OCI-LY7 (cell line): Measurements from ENCODE around the gene DNASE2. TPM values are rescaled to one million over a fixed set of nuclear protein-coding genes. Genes with fewer than 3 reads are reported as not detected.

Experiments
- BruUV-seq: library from RNA; stranded (reverse); fragments of 400-500 nt; replicated peaks from 2 replicates; lab custom pipeline; 2021; lab: Mats Ljungman, UMichigan
- CTCF ChIA-PET: fragments of 300-600 bp; sonication (Branson Sonifier 250); formaldehyde crosslinking; loops from one replicate; lab custom pipeline; 2022; ENCODE audit warnings: antibody characterized with exemption; ENCODE audit not compliant: unreplicated experiment; lab: Charles Lee
- POLR2A ChIA-PET: fragments of 300-600 bp; sonication (Branson Sonifier 250); formaldehyde crosslinking; loops from one replicate; lab custom pipeline; 2022; ENCODE audit warnings: antibody characterized with exemption; lab: Charles Lee
- DNase-seq: peaks from one replicate; pipeline ENCODE4 v3.0.0-alpha.2; 2015; ENCODE audit warnings: low spot score
- H2AFZ ChIP-seq: fragments of 200-600 bp; sonication (generic), shearing (Covaris generic); 2 replicates; pipeline ENCODE4 v1.6.1; 2014; ENCODE audit warnings: mild to moderate bottlenecking, antibody characterized with exemption, low read length, moderate library complexity
- H3K27ac ChIP-seq: fragments of 200-600 bp; sonication (generic); 2 replicates; pipeline ENCODE4 v1.5.1; 2014; ENCODE audit warnings: mixed run types, low read depth, mild to moderate bottlenecking, moderate library complexity, low read length, inconsistent platforms; ENCODE audit not compliant: poor library complexity, severe bottlenecking
- H3K36me3 ChIP-seq: fragments of 200-600 bp; sonication (generic); 2 replicates; pipeline ENCODE4 v1.6.1; 2014; ENCODE audit warnings: mild to moderate bottlenecking, antibody characterized with exemption, low read length, moderate library complexity, mixed read lengths; ENCODE audit not compliant: insufficient read depth
- H3K4me1 ChIP-seq: fragments of 200-600 bp; sonication (generic); 2 replicates; pipeline ENCODE4 v1.5.1; 2014; ENCODE audit warnings: mild to moderate bottlenecking, low read length; ENCODE audit not compliant: insufficient read depth, poor library complexity, severe bottlenecking
- H3K4me2 ChIP-seq: fragments of 200-600 bp; sonication (generic); 2 replicates; pipeline ENCODE4 v1.6.1; 2014; ENCODE audit warnings: mild to moderate bottlenecking, low read length
- H3K4me3 ChIP-seq: fragments of 200-600 bp; sonication (generic); 2 replicates; pipeline ENCODE4 v1.5.1; 2014; ENCODE audit warnings: mild to moderate bottlenecking, low read depth, low read length; ENCODE audit not compliant: poor library complexity, severe bottlenecking
- H3K79me2 ChIP-seq: fragments of 200-600 bp; sonication (generic); 2 replicates; pipeline ENCODE4 v1.6.1; 2016; ENCODE audit warnings: low read depth, mild to moderate bottlenecking, low read length, moderate library complexity, mixed read lengths; ENCODE audit not compliant: insufficient read depth
- H3K9me2 ChIP-seq: fragments of 200-600 bp; sonication (generic); 2 replicates; pipeline ENCODE4 v1.6.1; 2016; ENCODE audit warnings: mild to moderate bottlenecking, low read length, mixed read lengths; ENCODE audit not compliant: insufficient read depth
- H3K9me3 ChIP-seq: fragments of 200-600 bp; sonication (generic); 2 replicates; pipeline ENCODE4 v1.6.1; 2014; ENCODE audit warnings: mild to moderate bottlenecking, mixed run types, low read length, mixed read lengths
- H4K20me1 ChIP-seq: fragments of 200-600 bp; sonication (generic); 2 replicates; pipeline ENCODE4 v1.6.1; 2014; ENCODE audit warnings: mild to moderate bottlenecking, antibody characterized with exemption, low read length, moderate library complexity, mixed read lengths; ENCODE audit not compliant: insufficient read depth
- EZH2phosphoT487 ChIP-seq: fragments of 200-600 bp; sonication (generic); IDR thresholded peaks from 2 replicates; pipeline ENCODE4 v1.6.1; 2018; ENCODE audit warnings: low read depth, borderline replicate concordance, mild to moderate bottlenecking, mixed run types, antibody characterized with exemption, low read length, moderate library complexity, mixed read lengths
- intact Hi-C: fragments of 100-400 bp; cut with micrococcal nuclease; formaldehyde crosslinking; loops from one replicate; pipeline ENCODE4 v1.10.0; 2022; ENCODE audit not compliant: unreplicated experiment
- total RNA-seq, 2 experiments: library from RNA; depleted of rRNA in 1 of 2; stranded (reverse); fragments of >200 nt in 1 of 2; shearing (Covaris generic) in 1 of 2; gene quantifications; 2 replicates each; pipeline ENCODE4 v1.2.3, GENCODE V29; 2014 to 2022
- TF ChIP-seq, protein P1 (sequence below): fragments of 200-600 bp; sonication (generic); conservative IDR thresholded peaks from 2 replicates; pipeline ENCODE4 v1.5.1; 2014; ENCODE audit warnings: mild to moderate bottlenecking, antibody characterized with exemption, low read length, moderate library complexity, mixed read lengths

Gene DNASE2
- total RNA-seq, 2 experiments from 2014 or later, result 32.4 to 33.7 TPM

DNA sequence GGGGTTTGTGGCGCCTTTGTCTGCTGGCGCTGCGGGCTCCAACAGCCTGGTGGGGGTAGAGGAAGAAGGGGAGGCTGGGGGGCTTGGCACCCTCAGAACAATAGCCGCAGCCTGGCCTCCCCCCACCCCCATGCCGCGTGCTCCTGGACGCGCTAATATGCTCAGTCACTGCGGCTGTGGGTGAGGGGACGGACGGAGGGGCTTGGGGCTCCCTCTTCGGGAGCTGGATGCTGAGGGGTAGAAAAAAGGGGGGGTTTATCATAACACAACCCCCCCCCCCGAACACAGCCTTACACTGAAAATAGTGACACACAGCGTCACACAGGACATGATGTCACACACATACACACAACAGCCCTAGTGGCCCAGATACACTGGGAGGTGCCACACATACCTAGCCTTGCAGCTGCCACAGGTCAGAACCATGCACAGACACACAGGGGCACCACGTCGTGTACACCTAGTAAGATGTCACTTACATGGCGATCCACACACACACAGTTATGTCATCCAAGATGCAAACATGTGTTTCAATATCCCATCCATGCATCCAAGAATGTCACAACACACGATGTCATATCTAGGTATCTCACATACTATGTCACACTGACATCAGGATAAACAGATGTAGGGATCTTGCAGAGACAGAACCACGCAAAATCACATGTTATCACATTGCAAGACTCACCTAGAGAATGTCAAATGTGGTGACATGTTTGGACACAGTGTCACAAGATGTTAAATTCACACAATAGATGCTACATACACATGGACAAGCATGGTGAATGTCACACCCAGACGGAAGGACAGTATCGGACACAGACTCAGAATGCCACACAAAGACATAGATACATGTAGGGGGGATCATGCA, 42.1 kb downstream of the DNASE2 start:
- no peaks in the 10 kb centered on the region for H3K9me3 ChIP-seq
- DNase-seq, result peak; percentile 67
- ChIA-PET CTCF (interaction anchor here (0.6 kb wide), 1 partner anchor 25 kb away, joined by 4 read pairs; no protein-coding TSS in a partner anchor), POLR2A (no interaction called here)
- H3K9me2 ChIP-seq, result no peaks in the 10 kb centered on the region
- H3K4me1 ChIP-seq, result peaks cover 65% of the 10 kb centered on the region
- H2AFZ ChIP-seq, result peak overlapping the region; percentile 67
- peak overlapping the region; percentile 93 for H3K4me3 ChIP-seq
- H3K27ac ChIP-seq, result peak overlapping the region; percentile 45
- peak overlapping the region; percentile 90 for H3K4me2 ChIP-seq
- BruUV-seq, result TSS peak; percentile 76
- TF ChIP-seq EZH2phosphoT487, result no peak
- TF ChIP-seq, protein P1, sequence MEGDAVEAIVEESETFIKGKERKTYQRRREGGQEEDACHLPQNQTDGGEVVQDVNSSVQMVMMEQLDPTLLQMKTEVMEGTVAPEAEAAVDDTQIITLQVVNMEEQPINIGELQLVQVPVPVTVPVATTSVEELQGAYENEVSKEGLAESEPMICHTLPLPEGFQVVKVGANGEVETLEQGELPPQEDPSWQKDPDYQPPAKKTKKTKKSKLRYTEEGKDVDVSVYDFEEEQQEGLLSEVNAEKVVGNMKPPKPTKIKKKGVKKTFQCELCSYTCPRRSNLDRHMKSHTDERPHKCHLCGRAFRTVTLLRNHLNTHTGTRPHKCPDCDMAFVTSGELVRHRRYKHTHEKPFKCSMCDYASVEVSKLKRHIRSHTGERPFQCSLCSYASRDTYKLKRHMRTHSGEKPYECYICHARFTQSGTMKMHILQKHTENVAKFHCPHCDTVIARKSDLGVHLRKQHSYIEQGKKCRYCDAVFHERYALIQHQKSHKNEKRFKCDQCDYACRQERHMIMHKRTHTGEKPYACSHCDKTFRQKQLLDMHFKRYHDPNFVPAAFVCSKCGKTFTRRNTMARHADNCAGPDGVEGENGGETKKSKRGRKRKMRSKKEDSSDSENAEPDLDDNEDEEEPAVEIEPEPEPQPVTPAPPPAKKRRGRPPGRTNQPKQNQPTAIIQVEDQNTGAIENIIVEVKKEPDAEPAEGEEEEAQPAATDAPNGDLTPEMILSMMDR, result no peak
- no peaks in the 10 kb centered on the region for H3K79me2 ChIP-seq
- H4K20me1 ChIP-seq, result no peaks in the 10 kb centered on the region
- peaks cover 6% of the 10 kb centered on the region; the same call in 1 of the 2 replicates for H3K36me3 ChIP-seq
- intact Hi-C loops, result loop anchor here (5.0 kb wide), 1 partner anchor 98 kb away; the partner anchor contains the start of gene CALR

DNA sequence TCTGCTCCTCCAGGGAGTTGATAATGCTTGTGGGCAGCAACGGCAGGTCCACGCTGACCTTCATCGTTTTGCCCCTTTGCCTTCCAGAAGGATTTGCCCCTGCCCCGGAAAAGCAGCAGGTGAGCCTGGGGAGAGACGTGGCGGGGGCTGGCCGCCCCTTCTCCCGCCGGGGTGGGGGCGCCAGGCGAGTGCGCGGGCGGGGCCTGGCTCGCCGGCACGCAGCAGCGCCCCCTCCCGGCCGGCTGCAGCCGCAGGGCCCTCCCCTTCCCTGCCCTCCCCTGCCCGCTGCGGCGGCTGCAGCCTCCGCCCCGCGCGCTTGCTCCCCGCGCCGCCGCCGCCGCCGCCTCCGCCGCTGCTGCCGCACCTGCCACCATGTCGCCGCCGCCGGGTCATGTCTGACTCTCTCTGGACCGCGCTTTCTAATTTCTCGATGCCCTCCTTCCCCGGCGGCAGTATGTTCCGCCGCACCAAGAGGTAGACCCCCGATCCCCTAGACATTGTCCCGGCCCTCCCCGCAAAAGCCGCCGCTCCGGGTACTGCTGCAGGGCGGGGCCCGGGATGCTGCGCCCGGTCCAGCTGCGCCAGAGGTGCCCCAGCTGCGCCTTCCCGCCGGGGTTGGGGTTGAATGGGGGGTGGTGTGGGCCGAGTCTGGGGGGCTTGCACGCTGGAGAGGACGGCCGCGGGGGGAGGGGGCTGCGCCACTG, 42.9 kb downstream of the DNASE2 start, which contains the start of gene MAST1:
MAST1 (plus strand) TSS at position 334 of the 704 bp plus-strand sequence; CDS start at position 392, 58 bp downstream.
- Histone ChIP-seq H3K9me3 (no peaks in the 10 kb centered on the region), H2AFZ (peak within 1 kb of the TSS; percentile 72), H4K20me1 (no peaks in the 10 kb centered on the region), H3K4me2 (peak within 1 kb of the TSS; percentile 90), H3K4me3 (peak within 1 kb of the TSS; percentile 93), H3K79me2 (no peaks in the 10 kb centered on the region), H3K36me3 (peaks cover under 1% of the 10 kb centered on the region; the same call in 1 of the 2 replicates), H3K4me1 (peaks cover 67% of the 10 kb centered on the region), H3K27ac (peak within 1 kb of the TSS; percentile 45), H3K9me2 (no peaks in the 10 kb centered on the region)
- CTCF ChIA-PET, result interaction anchor here (0.6 kb wide), 2 partner anchors 25 to 53 kb away, joined by 4 to 8 read pairs; no protein-coding TSS in a partner anchor
- intact Hi-C loops, result loop anchor here (5.0 kb wide), 1 partner anchor 99 kb away; the partner anchor contains the start of gene CALR
- peak; percentile 81 for DNase-seq
- POLR2A ChIA-PET, result no interaction called here
- TF ChIP-seq, protein P1, result peak; percentile 68
- TF ChIP-seq EZH2phosphoT487, result no peak
- BruUV-seq, result no TSS peak
